Measurements from ENCODE around the gene TMEM95.
A peak's percentile ranks its signal among the peaks of the same experiment; 100 is the strongest.

Gene TMEM95

GRCh38 chr17:7351665-7352502 is 3.1 kb upstream of the TMEM95 start, which contains the start of gene KCTD11 (continued):
- TF ChIP-seq, protein P1, sequence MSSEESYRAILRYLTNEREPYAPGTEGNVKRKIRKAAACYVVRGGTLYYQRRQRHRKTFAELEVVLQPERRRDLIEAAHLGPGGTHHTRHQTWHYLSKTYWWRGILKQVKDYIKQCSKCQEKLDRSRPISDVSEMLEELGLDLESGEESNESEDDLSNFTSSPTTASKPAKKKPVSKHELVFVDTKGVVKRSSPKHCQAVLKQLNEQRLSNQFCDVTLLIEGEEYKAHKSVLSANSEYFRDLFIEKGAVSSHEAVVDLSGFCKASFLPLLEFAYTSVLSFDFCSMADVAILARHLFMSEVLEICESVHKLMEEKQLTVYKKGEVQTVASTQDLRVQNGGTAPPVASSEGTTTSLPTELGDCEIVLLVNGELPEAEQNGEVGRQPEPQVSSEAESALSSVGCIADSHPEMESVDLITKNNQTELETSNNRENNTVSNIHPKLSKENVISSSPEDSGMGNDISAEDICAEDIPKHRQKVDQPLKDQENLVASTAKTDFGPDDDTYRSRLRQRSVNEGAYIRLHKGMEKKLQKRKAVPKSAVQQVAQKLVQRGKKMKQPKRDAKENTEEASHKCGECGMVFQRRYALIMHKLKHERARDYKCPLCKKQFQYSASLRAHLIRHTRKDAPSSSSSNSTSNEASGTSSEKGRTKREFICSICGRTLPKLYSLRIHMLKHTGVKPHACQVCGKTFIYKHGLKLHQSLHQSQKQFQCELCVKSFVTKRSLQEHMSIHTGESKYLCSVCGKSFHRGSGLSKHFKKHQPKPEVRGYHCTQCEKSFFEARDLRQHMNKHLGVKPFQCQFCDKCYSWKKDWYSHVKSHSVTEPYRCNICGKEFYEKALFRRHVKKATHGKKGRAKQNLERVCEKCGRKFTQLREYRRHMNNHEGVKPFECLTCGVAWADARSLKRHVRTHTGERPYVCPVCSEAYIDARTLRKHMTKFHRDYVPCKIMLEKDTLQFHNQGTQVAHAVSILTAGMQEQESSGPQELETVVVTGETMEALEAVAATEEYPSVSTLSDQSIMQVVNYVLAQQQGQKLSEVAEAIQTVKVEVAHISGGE (tag by site-specific recombination; conservative IDR thresholded peaks at IDR 0.05; ENCODE audit: low read depth) = peak; percentile 28; the same call in 1 of the 2 replicates
- TF ChIP-seq WT1 (tag by site-specific recombination; IDR thresholded peaks at IDR 0.05) (no peak), ZNF10 (tag by site-specific recombination; IDR thresholded peaks at IDR 0.05) (peak; percentile 95), ZBTB26 (tag by site-specific recombination; optimal IDR thresholded peaks at IDR 0.05) (peak; percentile 92), ZNF202 (tag by site-specific recombination; IDR thresholded peaks at IDR 0.05; ENCODE audit: borderline replicate concordance) (no peak), KLF9 (tag by site-specific recombination; IDR thresholded peaks at IDR 0.05; ENCODE audit: low read depth) (peak; percentile 91), ZNF292 (tag by site-specific recombination; IDR thresholded peaks at IDR 0.05; ENCODE audit: borderline replicate concordance, low read depth) (no peak), ZNF747 (tag by site-specific recombination; IDR thresholded peaks at IDR 0.05) (no peak), IKZF3 (tag by site-specific recombination; IDR thresholded peaks at IDR 0.05) (peak; percentile 97), ZBTB6 (tag by site-specific recombination; IDR thresholded peaks at IDR 0.05) (peak; percentile 78), ZNF548 (tag by site-specific recombination; IDR thresholded peaks at IDR 0.05) (no peak), ZBTB20 (tag by site-specific recombination; IDR thresholded peaks at IDR 0.05) (peak; percentile 96), ZNF140 (tag by site-specific recombination; IDR thresholded peaks at IDR 0.05) (no peak), ZNF48 (tag by site-specific recombination; IDR thresholded peaks at IDR 0.05) (no peak), KLF17 (tag by site-specific recombination; IDR thresholded peaks at IDR 0.05) (peak; percentile 48; the same call in 1 of the 2 replicates), ZNF600 (tag by site-specific recombination; IDR thresholded peaks at IDR 0.05) (peak; percentile 63; the same call in 1 of the 2 replicates), ZFHX2 (tag by site-specific recombination; conservative IDR thresholded peaks at IDR 0.05) (peak; percentile 97), GLIS2 (tag by site-specific recombination; IDR thresholded peaks at IDR 0.05) (peak; percentile 85), SP7 (tag by site-specific recombination; IDR thresholded peaks at IDR 0.05) (peak; percentile 40; the same call in 1 of the 2 replicates), FEZF1 (tag by site-specific recombination; IDR thresholded peaks at IDR 0.05) (no peak), ZEB2 (tag by site-specific recombination; IDR thresholded peaks at IDR 0.05) (peak; percentile 78)
- TF ChIP-seq, protein P2, sequence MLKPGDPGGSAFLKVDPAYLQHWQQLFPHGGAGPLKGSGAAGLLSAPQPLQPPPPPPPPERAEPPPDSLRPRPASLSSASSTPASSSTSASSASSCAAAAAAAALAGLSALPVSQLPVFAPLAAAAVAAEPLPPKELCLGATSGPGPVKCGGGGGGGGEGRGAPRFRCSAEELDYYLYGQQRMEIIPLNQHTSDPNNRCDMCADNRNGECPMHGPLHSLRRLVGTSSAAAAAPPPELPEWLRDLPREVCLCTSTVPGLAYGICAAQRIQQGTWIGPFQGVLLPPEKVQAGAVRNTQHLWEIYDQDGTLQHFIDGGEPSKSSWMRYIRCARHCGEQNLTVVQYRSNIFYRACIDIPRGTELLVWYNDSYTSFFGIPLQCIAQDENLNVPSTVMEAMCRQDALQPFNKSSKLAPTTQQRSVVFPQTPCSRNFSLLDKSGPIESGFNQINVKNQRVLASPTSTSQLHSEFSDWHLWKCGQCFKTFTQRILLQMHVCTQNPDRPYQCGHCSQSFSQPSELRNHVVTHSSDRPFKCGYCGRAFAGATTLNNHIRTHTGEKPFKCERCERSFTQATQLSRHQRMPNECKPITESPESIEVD (tag by site-specific recombination; IDR thresholded peaks at IDR 0.05) = no peak
- TF ChIP-seq, protein P3, sequence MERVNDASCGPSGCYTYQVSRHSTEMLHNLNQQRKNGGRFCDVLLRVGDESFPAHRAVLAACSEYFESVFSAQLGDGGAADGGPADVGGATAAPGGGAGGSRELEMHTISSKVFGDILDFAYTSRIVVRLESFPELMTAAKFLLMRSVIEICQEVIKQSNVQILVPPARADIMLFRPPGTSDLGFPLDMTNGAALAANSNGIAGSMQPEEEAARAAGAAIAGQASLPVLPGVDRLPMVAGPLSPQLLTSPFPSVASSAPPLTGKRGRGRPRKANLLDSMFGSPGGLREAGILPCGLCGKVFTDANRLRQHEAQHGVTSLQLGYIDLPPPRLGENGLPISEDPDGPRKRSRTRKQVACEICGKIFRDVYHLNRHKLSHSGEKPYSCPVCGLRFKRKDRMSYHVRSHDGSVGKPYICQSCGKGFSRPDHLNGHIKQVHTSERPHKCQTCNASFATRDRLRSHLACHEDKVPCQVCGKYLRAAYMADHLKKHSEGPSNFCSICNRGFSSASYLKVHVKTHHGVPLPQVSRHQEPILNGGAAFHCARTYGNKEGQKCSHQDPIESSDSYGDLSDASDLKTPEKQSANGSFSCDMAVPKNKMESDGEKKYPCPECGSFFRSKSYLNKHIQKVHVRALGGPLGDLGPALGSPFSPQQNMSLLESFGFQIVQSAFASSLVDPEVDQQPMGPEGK (tag by site-specific recombination; IDR thresholded peaks at IDR 0.05) = peak; percentile 71; the same call in 1 of the 2 replicates
